Neural cell (in vitro differentiated cells): ENCODE results near the gene TMC6.

Source experiments
- EP300 ChIP-seq: fragments of 450-650 bp; conservative IDR thresholded peaks from 2 replicates; pipeline ENCODE4 v1.6.1; 2014; ENCODE audit warnings: antibody characterized with exemption, mild to moderate bottlenecking, moderate library complexity; ENCODE audit not compliant: poor library complexity, severe bottlenecking
- EZH2 ChIP-seq: fragments of 200-600, 300-800 bp; shearing (Covaris generic), sonication (generic); IDR thresholded peaks from 2 replicates; pipeline ENCODE4 v1.6.1; 2014; ENCODE audit warnings: antibody characterized with exemption, low read length, borderline replicate concordance, mild to moderate bottlenecking; ENCODE audit not compliant: insufficient read depth, poor library complexity, severe bottlenecking
- POLR2AphosphoS5 ChIP-seq: IDR thresholded peaks from 2 replicates; pipeline ENCODE4 v1.6.1; 2012
- RAD21 ChIP-seq: fragments of 450-650 bp; conservative IDR thresholded peaks from 2 replicates; pipeline ENCODE4 v1.6.1; 2014; ENCODE audit warnings: antibody characterized with exemption, mild to moderate bottlenecking, moderate library complexity
- TAF1 ChIP-seq: IDR thresholded peaks from 2 replicates; pipeline ENCODE4 v1.6.1; 2012; ENCODE audit warnings: low read depth
- TF ChIP-seq, protein P1 (sequence below): fragments of 450-650 bp; IDR thresholded peaks from 2 replicates; pipeline ENCODE4 v1.5.1; 2014; ENCODE audit warnings: antibody characterized with exemption, mild to moderate bottlenecking, moderate library complexity; ENCODE audit not compliant: poor library complexity, severe bottlenecking

DNA sequence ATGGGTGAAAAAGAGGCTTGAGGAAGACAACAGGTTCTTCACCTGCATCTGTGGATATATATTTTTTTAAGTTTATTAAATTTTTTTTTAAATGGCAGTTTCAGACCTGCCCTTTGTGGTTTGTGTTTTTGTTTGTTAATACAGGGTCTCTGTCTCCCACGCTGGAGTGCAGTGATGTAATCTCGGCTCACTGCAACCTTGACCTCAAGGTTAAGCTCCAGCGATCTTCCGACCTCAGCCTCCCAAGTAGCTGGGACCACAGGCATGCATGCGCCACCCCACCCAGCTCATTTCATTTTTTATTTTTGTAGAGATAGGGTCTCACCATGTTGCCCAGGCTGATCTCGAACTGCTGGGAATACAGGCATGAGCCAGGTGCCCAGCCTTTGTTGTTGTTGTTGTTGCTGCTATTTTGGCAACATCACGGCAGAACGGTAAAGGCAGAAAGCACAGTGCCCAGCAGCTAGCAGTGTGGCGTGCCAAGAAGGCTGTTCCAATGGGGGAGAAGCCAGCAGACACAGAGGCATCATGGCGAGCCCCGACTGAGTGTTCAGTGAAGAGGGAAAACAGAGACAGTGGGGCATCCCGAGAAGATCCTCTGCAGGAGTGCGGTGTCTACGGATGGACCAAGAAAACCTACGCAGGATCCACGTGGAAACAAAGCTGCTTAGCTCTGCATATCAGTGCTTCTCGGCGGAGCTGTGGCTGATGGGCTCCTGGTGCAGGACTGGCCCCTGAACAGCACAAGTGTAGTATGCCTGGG is 19.6 kb downstream of the TMC6 start:
- TF ChIP-seq EP300 = no peak
- TF ChIP-seq, protein P1, sequence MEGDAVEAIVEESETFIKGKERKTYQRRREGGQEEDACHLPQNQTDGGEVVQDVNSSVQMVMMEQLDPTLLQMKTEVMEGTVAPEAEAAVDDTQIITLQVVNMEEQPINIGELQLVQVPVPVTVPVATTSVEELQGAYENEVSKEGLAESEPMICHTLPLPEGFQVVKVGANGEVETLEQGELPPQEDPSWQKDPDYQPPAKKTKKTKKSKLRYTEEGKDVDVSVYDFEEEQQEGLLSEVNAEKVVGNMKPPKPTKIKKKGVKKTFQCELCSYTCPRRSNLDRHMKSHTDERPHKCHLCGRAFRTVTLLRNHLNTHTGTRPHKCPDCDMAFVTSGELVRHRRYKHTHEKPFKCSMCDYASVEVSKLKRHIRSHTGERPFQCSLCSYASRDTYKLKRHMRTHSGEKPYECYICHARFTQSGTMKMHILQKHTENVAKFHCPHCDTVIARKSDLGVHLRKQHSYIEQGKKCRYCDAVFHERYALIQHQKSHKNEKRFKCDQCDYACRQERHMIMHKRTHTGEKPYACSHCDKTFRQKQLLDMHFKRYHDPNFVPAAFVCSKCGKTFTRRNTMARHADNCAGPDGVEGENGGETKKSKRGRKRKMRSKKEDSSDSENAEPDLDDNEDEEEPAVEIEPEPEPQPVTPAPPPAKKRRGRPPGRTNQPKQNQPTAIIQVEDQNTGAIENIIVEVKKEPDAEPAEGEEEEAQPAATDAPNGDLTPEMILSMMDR = no peak
- no peak for TF ChIP-seq POLR2AphosphoS5
- TF ChIP-seq RAD21 = no peak
- TF ChIP-seq TAF1 = no peak
- no peak for TF ChIP-seq EZH2
